GM19025 (cell line): ENCODE results near the gene ACTBL2.
"Not testable (repeated sequence)": the region's sequence is repeated elsewhere in the genome, so short reads cannot be mapped to it uniquely, and the experiment has no call there.

ENCODE experiments used
- ATAC-seq: cut with Tn5 transposase; IDR thresholded peaks from one replicate; pipeline ENCODE4 v1.9.1; 2021; ENCODE audit warnings: mild to moderate bottlenecking, low read depth, moderate library complexity; ENCODE audit not compliant: unreplicated experiment

ACTBL2 gene

GRCh38 chr5:57482671-57483106, at the start of gene ACTBL2:
Gene ACTBL2 (minus strand): TSS chr5:57482811. CDS start chr5:57482707, 104 bp downstream.
- no peak for ATAC-seq

- ATAC-seq = no peak
These were observed 48.7 kb upstream of the ACTBL2 start for GRCh38 chr5:57531333-57531732.

- no peak for ATAC-seq
These were observed 47.3 kb upstream of the ACTBL2 start for GRCh38 chr5:57529864-57530263.

- ATAC-seq = no peak
These were observed 45.3 kb upstream of the ACTBL2 start for GRCh38 chr5:57527870-57528269.

- ATAC-seq = no peak
These were observed 41.9 kb upstream of the ACTBL2 start for GRCh38 chr5:57524348-57525060.

GRCh38 chr5:57522477-57522876, 39.9 kb upstream of the ACTBL2 start:
- ATAC-seq = not testable (repeated sequence)

GRCh38 chr5:57518415-57518814, 35.8 kb upstream of the ACTBL2 start:
- not testable (repeated sequence) for ATAC-seq

GRCh38 chr5:57517250-57517649, 34.6 kb upstream of the ACTBL2 start:
- ATAC-seq = no peak

GRCh38 chr5:57513785-57514184, 31.2 kb upstream of the ACTBL2 start:
- ATAC-seq = no peak

GRCh38 chr5:57511321-57511720, 28.7 kb upstream of the ACTBL2 start:
- no peak for ATAC-seq

GRCh38 chr5:57509501-57510260, 27.1 kb upstream of the ACTBL2 start:
- no peak for ATAC-seq

GRCh38 chr5:57508211-57508610, 25.6 kb upstream of the ACTBL2 start:
- no peak for ATAC-seq

- ATAC-seq = no peak
These were observed 22.9 kb upstream of the ACTBL2 start for GRCh38 chr5:57505272-57506200.

- no peak for ATAC-seq
These were observed 21.7 kb upstream of the ACTBL2 start for GRCh38 chr5:57504357-57504756.

GRCh38 chr5:57503433-57503832, 20.8 kb upstream of the ACTBL2 start:
- no peak for ATAC-seq

- no peak for ATAC-seq
These were observed 19.0 kb upstream of the ACTBL2 start for GRCh38 chr5:57501414-57502201.

- ATAC-seq = peak; percentile 82
These were observed 16.8 kb upstream of the ACTBL2 start for GRCh38 chr5:57499262-57500050.

GRCh38 chr5:57497733-57498132, 15.1 kb upstream of the ACTBL2 start:
- ATAC-seq = no peak
